Activated CD8-positive, alpha-beta T cell treated with anti-CD3 and anti-CD28 coated beads for 36 hours (primary cell): ENCODE data around the gene LARP4. TPM values are rescaled to one million over a fixed set of nuclear protein-coding genes. Genes with fewer than 3 reads are reported as not detected.
"Not testable (repeated sequence)": the region's sequence is repeated elsewhere in the genome, so short reads cannot be mapped to it uniquely, and the experiment has no call there.

Source experiments
- ATAC-seq: fragments of 200-7000 bp; cut with Tn5 transposase; one replicate; pipeline ENCODE4 v1.10.0; 2021; ENCODE audit warnings: mild to moderate bottlenecking, moderate library complexity
- CTCF ChIA-PET: fragments of 350-600 bp; sonication (Branson Sonifier 250); formaldehyde crosslinking; loops from one replicate; lab custom pipeline; 2021; ENCODE audit warnings: antibody characterized with exemption; lab: Charles Lee
- POLR2A ChIA-PET: fragments of 350-600 bp; sonication (Branson Sonifier 250); formaldehyde crosslinking; loops from one replicate; lab custom pipeline; 2021; ENCODE audit warnings: antibody characterized with exemption; lab: Charles Lee
- DNase-seq: peaks from one replicate; pipeline ENCODE4 v3.0.0-alpha.2; 2020
- H3K27ac Mint-ChIP-seq: one replicate; pipeline ENCODE4 v1.8.0; 2021; ENCODE audit warnings: mild to moderate bottlenecking, mixed read lengths
- H3K27me3 Mint-ChIP-seq: one replicate; pipeline ENCODE4 v1.8.0; 2021; ENCODE audit warnings: mixed read lengths
- H3K36me3 Mint-ChIP-seq: one replicate; pipeline ENCODE4 v1.8.0; 2021; ENCODE audit warnings: low read depth, mixed read lengths
- H3K4me1 Mint-ChIP-seq: one replicate; pipeline ENCODE4 v1.8.0; 2021; ENCODE audit warnings: low read depth, mixed read lengths
- H3K4me3 Mint-ChIP-seq: one replicate; pipeline ENCODE4 v1.8.0; 2021; ENCODE audit warnings: mild to moderate bottlenecking, moderate library complexity, mixed read lengths
- H3K9me3 Mint-ChIP-seq: one replicate; pipeline ENCODE4 v1.8.0; 2021; ENCODE audit warnings: mixed read lengths
- CTCF ChIP-seq: fragments of 200-600 bp; IDR thresholded peaks from one replicate; pipeline ENCODE4 v1.8.0; 2022; ENCODE audit warnings: antibody characterized with exemption, mild to moderate bottlenecking
- intact Hi-C: fragments of 100-400 bp; cut with micrococcal nuclease; formaldehyde crosslinking; loops from one replicate; pipeline ENCODE4 v1.10.0; 2022
- total RNA-seq, 2 experiments: library from RNA; stranded (reverse); gene quantifications; one replicate each; pipeline ENCODE4 v1.2.3, GENCODE V29; 2021

LARP4 gene
- total RNA-seq, 2 experiments from 2014 or later, result 94.1 to 95.5 TPM

GRCh38 chr12:50482571-50482970 lies 81.9 kb downstream of the LARP4 start:
- H3K27ac Mint-ChIP-seq, result no peak overlapping the region
- H3K4me3 Mint-ChIP-seq, result no peak overlapping the region
- H3K9me3 Mint-ChIP-seq, result no peaks in the 10 kb centered on the region
- POLR2A ChIA-PET, result no interaction called here
- ATAC-seq (no peak), DNase-seq (no peak)
- no peaks in the 10 kb centered on the region for H3K4me1 Mint-ChIP-seq
- CTCF ChIA-PET, result no interaction called here
- intact Hi-C loops, result no loop called here
- TF ChIP-seq CTCF, result no peak
- H3K36me3 Mint-ChIP-seq, result peaks cover 7% of the 10 kb centered on the region
- H3K27me3 Mint-ChIP-seq, result no peaks in the 10 kb centered on the region

GRCh38 chr12:50483488-50483887 lies 82.8 kb downstream of the LARP4 start:
- no peak for DNase-seq
- ChIA-PET CTCF (no interaction called here), POLR2A (no interaction called here)
- Mint-ChIP-seq H3K27ac (no peak overlapping the region), H3K36me3 (peaks cover 3% of the 10 kb centered on the region), H3K4me3 (no peak overlapping the region), H3K4me1 (no peaks in the 10 kb centered on the region), H3K9me3 (no peaks in the 10 kb centered on the region), H3K27me3 (no peaks in the 10 kb centered on the region)
- no peak for TF ChIP-seq CTCF
- no peak for ATAC-seq
- intact Hi-C loops, result no loop called here

DNA sequence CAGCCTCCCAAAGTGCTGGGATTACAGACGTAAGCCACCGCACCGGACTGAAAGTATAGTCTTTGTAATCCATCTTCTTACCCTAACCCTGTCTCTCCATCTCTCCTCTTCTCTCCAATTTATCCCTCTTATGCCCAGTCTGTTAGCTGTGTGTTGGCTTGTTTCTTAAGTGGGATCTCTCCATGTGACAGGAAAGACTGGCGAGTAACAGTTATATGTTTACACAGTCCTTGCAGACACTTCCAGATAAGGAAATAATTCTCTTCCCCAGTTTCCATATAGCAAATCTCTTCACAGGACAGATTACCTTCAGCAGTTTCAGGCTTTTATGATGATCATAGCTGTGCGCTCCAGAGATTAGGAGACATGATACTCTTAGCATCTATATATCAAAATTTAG lies 88.1 kb downstream of the LARP4 start:
- TF ChIP-seq CTCF, result no peak
- Mint-ChIP-seq H3K4me1 (no peaks in the 10 kb centered on the region), H3K9me3 (peaks cover 19% of the 10 kb centered on the region), H3K27me3 (no peaks in the 10 kb centered on the region), H3K4me3 (no peak overlapping the region), H3K27ac (no peak overlapping the region), H3K36me3 (peaks cover 5% of the 10 kb centered on the region)
- POLR2A ChIA-PET, result no interaction called here
- ATAC-seq (no peak), DNase-seq (no peak)
- CTCF ChIA-PET, result no interaction called here
- intact Hi-C loops, result no loop called here

DNA sequence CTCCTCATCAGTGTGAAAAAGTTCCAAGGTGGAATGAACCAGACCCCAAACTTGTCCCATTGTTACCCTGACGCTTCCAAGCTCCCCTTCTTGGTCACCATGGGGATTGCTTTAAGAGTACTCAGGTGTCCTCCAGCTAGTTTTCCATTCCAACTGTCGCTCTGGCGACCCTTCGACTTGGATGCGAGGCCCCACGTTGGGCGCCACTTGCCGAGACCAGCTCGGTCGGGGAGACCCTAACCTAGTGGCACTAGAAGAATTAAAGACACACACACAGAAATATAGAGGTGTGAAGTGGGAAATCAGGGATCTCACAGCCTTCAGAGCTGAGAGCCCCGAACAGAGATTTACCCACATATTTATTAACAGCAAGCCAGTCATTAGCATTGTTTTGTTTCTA lies 97.4 kb downstream of the LARP4 start:
- H3K27me3 Mint-ChIP-seq, intact Hi-C loops, ATAC-seq, H3K4me3 Mint-ChIP-seq, DNase-seq, H3K27ac Mint-ChIP-seq, H3K4me1 Mint-ChIP-seq, POLR2A ChIA-PET: not testable (repeated sequence)
- CTCF ChIA-PET, result interaction anchor here (1.7 kb wide), 1 partner anchor 140 kb away, joined by 3 read pairs; no protein-coding TSS in a partner anchor
- Mint-ChIP-seq H3K9me3 (peaks cover 43% of the 10 kb centered on the region), H3K36me3 (peaks cover 17% of the 10 kb centered on the region)

DNA sequence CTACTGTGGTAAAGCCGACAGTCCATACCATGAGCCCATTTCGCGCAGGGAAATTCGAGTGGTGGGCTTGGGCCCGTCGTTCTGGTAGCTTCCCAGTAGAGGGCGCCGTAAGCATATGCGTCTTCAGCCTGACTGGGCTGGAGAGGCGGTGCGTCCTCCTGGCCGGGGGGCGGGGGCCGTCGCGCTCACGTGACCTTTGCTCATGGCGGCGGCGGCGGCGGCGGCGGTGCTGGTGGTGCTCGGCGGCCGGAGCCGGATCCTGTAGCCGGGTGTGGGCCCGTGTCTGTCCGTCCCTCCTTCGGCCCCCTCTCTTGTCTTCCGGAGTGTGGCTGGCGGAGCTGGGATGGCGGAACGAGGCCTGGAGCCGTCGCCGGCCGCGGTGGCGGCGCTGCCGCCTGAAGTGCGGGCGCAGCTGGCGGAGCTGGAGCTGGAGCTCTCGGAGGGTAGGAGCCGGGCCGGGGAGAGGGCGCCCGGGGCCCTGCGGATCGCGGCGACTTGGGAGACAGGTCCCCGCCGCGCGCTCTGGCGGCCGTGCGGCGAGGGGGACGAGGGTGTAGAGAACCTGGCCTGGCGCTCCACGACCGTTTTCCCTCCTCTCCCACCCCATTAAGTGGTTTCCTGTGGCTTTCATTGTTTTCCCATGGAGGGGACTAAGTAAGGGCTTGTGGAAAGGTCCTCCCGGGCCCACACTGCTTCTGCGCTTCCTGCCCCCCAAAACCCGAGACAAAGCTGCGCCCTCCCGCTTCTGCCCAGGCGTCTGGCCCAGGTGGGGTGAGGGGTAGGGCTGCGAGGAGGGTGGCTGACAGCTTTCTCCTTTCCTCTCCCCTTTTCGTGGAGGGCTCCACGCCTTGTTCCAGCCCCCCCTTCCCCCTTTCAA lies 104.4 kb downstream of the LARP4 start, which contains the start of gene DIP2B:
DIP2B (plus strand) TSS at position 188 of the 877 bp plus-strand sequence; CDS start at position 344, 156 bp downstream.
- no peaks in the 10 kb centered on the region for H3K9me3 Mint-ChIP-seq
- TF ChIP-seq CTCF, result peak; percentile 91
- intact Hi-C loops, result loop anchor here (5.0 to 10.0 kb wide), 3 partner anchors 42 to 230 kb away; no protein-coding TSS in a partner anchor
- H3K36me3 Mint-ChIP-seq, result peaks cover 7% of the 10 kb centered on the region
- peak; percentile 98 for DNase-seq
- peak within 1 kb of the TSS; percentile 95 for H3K4me3 Mint-ChIP-seq
- POLR2A ChIA-PET, result interaction anchor here (0.7 to 2.3 kb wide), 17 partner anchors 9 to 420 kb away, joined by 3 to 12 read pairs (median 4); a partner anchor contains a TSS
- peak; percentile 87 for ATAC-seq
- peak within 1 kb of the TSS; percentile 92 for H3K27ac Mint-ChIP-seq
- H3K27me3 Mint-ChIP-seq, result no peaks in the 10 kb centered on the region
- peaks cover 41% of the 10 kb centered on the region for H3K4me1 Mint-ChIP-seq
- CTCF ChIA-PET, result interaction anchor here (0.7 to 10.1 kb wide), 52 partner anchors 8 to 836 kb away, joined by 3 to 169 read pairs (median 4); no protein-coding TSS in a partner anchor
